Small intestine (tissue), 7 donors: ENCODE data around the gene UBE2I. TPM values are rescaled to one million over a fixed set of nuclear protein-coding genes. Genes with fewer than 3 reads are reported as not detected.
"Not testable (repeated sequence)": the region's sequence is repeated elsewhere in the genome, so short reads cannot be mapped to it uniquely, and the experiment has no call there.

ENCODE experiments used
- DNase-seq, 2 donors: peaks; one replicate each; pipeline versions ENCODE4 v3.0.0 to v3.0.0-alpha.2; 2013
- FAIRE-seq: peaks from 2 replicates; lab custom pipeline; 2012; peaks lifted over from hg19 to GRCh38; lab: Jason Lieb, UNC
- H3K27ac ChIP-seq, 3 donors: one replicate each; pipeline ENCODE4 v1.5.1; 2013; ENCODE audit warnings: low read length in 2 of 3, mild to moderate bottlenecking in 2 of 3, control low read depth in 1 of 3, inconsistent platforms in 1 of 3, low read depth in 1 of 3, moderate library complexity in 1 of 3
- H3K27me3 ChIP-seq, 3 donors: one replicate each; pipeline ENCODE4 v1.6.1; 2013; ENCODE audit warnings: low read length in 3 of 3, inconsistent platforms in 1 of 3; ENCODE audit not compliant: control insufficient read depth in 3 of 3, insufficient read depth in 3 of 3
- H3K36me3 ChIP-seq, 3 donors: one replicate each; pipeline ENCODE4 v1.6.1; 2013; ENCODE audit warnings: low read length in 3 of 3, inconsistent platforms in 1 of 3, low read depth in 1 of 3, mild to moderate bottlenecking in 1 of 3, moderate library complexity in 1 of 3; ENCODE audit not compliant: control insufficient read depth in 3 of 3, insufficient read depth in 2 of 3
- H3K4me1 ChIP-seq, 3 donors: one replicate each; pipeline ENCODE4 v1.6.1; 2013; ENCODE audit warnings: low read length in 2 of 3, inconsistent platforms in 1 of 3, low read depth in 1 of 3, mild to moderate bottlenecking in 1 of 3, moderate library complexity in 1 of 3; ENCODE audit not compliant: control insufficient read depth in 3 of 3, insufficient read depth in 2 of 3
- H3K4me3 ChIP-seq, 3 donors: one replicate each; pipeline ENCODE4 v1.5.1; 2013; ENCODE audit warnings: low read length in 3 of 3, control low read depth in 1 of 3, inconsistent platforms in 1 of 3, low read depth in 1 of 3, mild to moderate bottlenecking in 1 of 3, moderate library complexity in 1 of 3
- H3K9me3 ChIP-seq, 2 donors: one replicate each; pipeline ENCODE4 v1.6.1; 2013; ENCODE audit warnings: low read depth in 1 of 2, low read length in 1 of 2; ENCODE audit not compliant: control insufficient read depth in 2 of 2, insufficient read depth in 1 of 2
- WGBS, 3 donors: extraction: QIAGEN DNeasy Blood & Tissue Kit; methylation state at CpG; one replicate each; pipeline ENCODE4 v1.1.7; 2013; 5-methylcytosine and 5-hydroxymethylcytosine counted together
- polyA plus RNA-seq, 4 donors: library from polyadenylated mRNA; stranded (reverse) in 3 of 4; unstranded in 1 of 4; fragments of 200-250 nt in 3 of 4; fragments of 120-200 nt in 1 of 4; gene quantifications; one replicate each; pipeline versions ENCODE4 v1.2.1 to v1.2.3, GENCODE V29; 2013
- donor health status: healthy with polysubstance abuse.
- donor health status: control.
- donor health status: control.
- donor health status: Bipolar disorder and iron deficiency.
- donor health status: healthy.

UBE2I gene
- polyA plus RNA-seq, 4 donors = 38.7 to 123 (median 64.8) TPM

- Histone ChIP-seq H3K27me3 (peaks cover 0 to 17% (median 0%) of the 10 kb centered on the region in 3 donors), H3K27ac (no peak overlapping the region), H3K9me3 (peaks cover 3 to 9% of the 10 kb centered on the region in 2 donors), H3K4me1 (peaks cover 0 to 7% (median 3%) of the 10 kb centered on the region in 3 donors), H3K36me3 (peaks cover 0 to 49% (median 8%) of the 10 kb centered on the region in 3 donors), H3K4me3 (no peak overlapping the region)
- DNase-seq (no peak), FAIRE-seq (no peak)
- 70 to 77% (median 75%) methylated on average over 12 to 17 of the region's 17 CpGs for WGBS, 3 donors
These were observed 17.6 kb downstream of the UBE2I start for GRCh38 chr16:1326946-1327618.

- Histone ChIP-seq H3K4me3 (no peak overlapping the region), H3K9me3 (peaks cover 3 to 9% of the 10 kb centered on the region in 2 donors), H3K27ac (no peak overlapping the region), H3K36me3 (peaks cover 0 to 45% (median 8%) of the 10 kb centered on the region in 3 donors), H3K4me1 (peaks cover 0 to 12% (median 3%) of the 10 kb centered on the region in 3 donors), H3K27me3 (peaks cover 0 to 22% (median 0%) of the 10 kb centered on the region in 3 donors)
- no peak for DNase-seq
- WGBS, 3 donors = 63 to 82% (median 71%) methylated on average over 5 of the region's 5 CpGs
- no peak for FAIRE-seq
These were observed 18.1 kb downstream of the UBE2I start for GRCh38 chr16:1327619-1327947.

- DNase-seq, FAIRE-seq, H3K4me3 ChIP-seq, H3K9me3 ChIP-seq, H3K27ac ChIP-seq: not testable (repeated sequence)
- Histone ChIP-seq H3K4me1 (peaks cover 0 to 18% (median 3%) of the 10 kb centered on the region in 3 donors), H3K27me3 (peaks cover 0 to 27% (median 4%) of the 10 kb centered on the region in 3 donors), H3K36me3 (peaks cover 0 to 41% (median 8%) of the 10 kb centered on the region in 3 donors)
- 81 to 88% (median 85%) methylated on average over 19 to 20 of the region's 20 CpGs for WGBS, 3 donors
These were observed 18.7 kb downstream of the UBE2I start for GRCh38 chr16:1328136-1328535.

- H3K27me3 ChIP-seq = peaks cover 0 to 32% (median 6%) of the 10 kb centered on the region in 3 donors
- peaks cover 0 to 33% (median 6%) of the 10 kb centered on the region in 3 donors for H3K36me3 ChIP-seq
- WGBS, 3 donors = 86 to 93% (median 88%) methylated on average over 10 of the region's 10 CpGs
- peaks cover 0 to 21% (median 3%) of the 10 kb centered on the region in 3 donors for H3K4me1 ChIP-seq
- not testable (repeated sequence) for FAIRE-seq, H3K27ac ChIP-seq, DNase-seq, H3K4me3 ChIP-seq, H3K9me3 ChIP-seq
These were observed 19.5 kb downstream of the UBE2I start for GRCh38 chr16:1328961-1329360.

GRCh38 chr16:1330260-1330914, 21.0 kb downstream of the UBE2I start:
- Histone ChIP-seq H3K4me1 (peaks cover 0 to 24% (median 3%) of the 10 kb centered on the region in 3 donors), H3K27ac (no peak overlapping the region), H3K36me3 (peaks cover 0 to 18% (median under 1%) of the 10 kb centered on the region in 3 donors), H3K4me3 (no peak overlapping the region), H3K27me3 (peaks cover 4 to 46% (median 6%) of the 10 kb centered on the region in 3 donors), H3K9me3 (peaks cover 3 to 9% of the 10 kb centered on the region in 2 donors)
- no peak for FAIRE-seq
- WGBS, 3 donors = 66 to 76% (median 74%) methylated on average over 15 to 17 of the region's 17 CpGs
- peak in 1 of 2 donors; percentile 15 for DNase-seq

- Histone ChIP-seq H3K4me3 (peak overlapping the region in 2 of 3 donors; percentile 11 to 26), H3K9me3 (peaks cover 3 to 9% of the 10 kb centered on the region in 2 donors), H3K36me3 (peaks cover 0 to 11% (median 0%) of the 10 kb centered on the region in 3 donors), H3K27me3 (peaks cover 4 to 54% (median 8%) of the 10 kb centered on the region in 3 donors), H3K27ac (peak overlapping the region in 1 of 3 donors; percentile 79), H3K4me1 (peaks cover 0 to 24% (median 3%) of the 10 kb centered on the region in 3 donors)
- WGBS, 3 donors = 42 to 55% (median 49%) methylated on average over 22 of the region's 22 CpGs
- FAIRE-seq (no peak), DNase-seq (no peak)
These were observed 21.7 kb downstream of the UBE2I start for GRCh38 chr16:1330931-1331711.

GRCh38 chr16:1331712-1332617, 22.5 kb downstream of the UBE2I start:
- DNase-seq = peak; percentile 42 to 86
- peaks cover 0 to 8% (median 0%) of the 10 kb centered on the region in 3 donors for H3K36me3 ChIP-seq
- H3K9me3 ChIP-seq = peaks cover 3 to 9% of the 10 kb centered on the region in 2 donors
- peak overlapping the region in 1 of 3 donors; percentile 79 for H3K27ac ChIP-seq
- H3K27me3 ChIP-seq = peaks cover 4 to 62% (median 8%) of the 10 kb centered on the region in 3 donors
- FAIRE-seq = no peak
- peaks cover 0 to 24% (median 3%) of the 10 kb centered on the region in 3 donors for H3K4me1 ChIP-seq
- peak overlapping the region in 2 of 3 donors; percentile 6 to 26 for H3K4me3 ChIP-seq
- 2 to 7% (median 3%) methylated on average over 33 to 34 of the region's 34 CpGs for WGBS, 3 donors
